ENCODE results near the gene IFFO2. TPM values are rescaled to one million over a fixed set of nuclear protein-coding genes. Genes with fewer than 3 reads are reported as not detected.

Gene IFFO2
- total RNA-seq, 1 donor from 2014 or later: 24.4 TPM

DNA sequence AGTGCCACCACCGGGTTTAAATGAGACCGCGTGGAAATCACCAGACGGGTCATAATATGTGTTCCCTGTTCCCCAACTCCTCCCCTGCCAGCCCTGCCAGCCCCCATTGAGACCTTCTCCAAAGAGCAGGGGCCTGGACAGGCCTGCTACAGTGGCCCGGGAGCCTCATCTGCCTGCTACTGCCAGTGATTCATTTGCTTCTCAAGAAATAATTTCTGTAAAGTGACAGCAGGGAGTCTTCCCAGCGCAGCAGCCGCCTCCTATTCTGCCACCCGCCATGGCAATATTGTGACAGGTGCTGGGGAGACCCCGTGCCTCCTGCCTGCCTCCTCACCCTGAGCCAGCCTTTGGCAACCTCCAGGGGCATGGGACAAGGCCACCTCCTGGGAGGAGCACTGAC lies 8.9 kb downstream of the IFFO2 start:
- no peak for DNase-seq (ENCODE audit: low spot score, unreplicated experiment)
- H3K4me3 Mint-ChIP-seq (ENCODE audit: low read depth): no peak overlapping the region
- no peaks in the 10 kb centered on the region for H3K27me3 Mint-ChIP-seq
- TF ChIP-seq, protein P1, sequence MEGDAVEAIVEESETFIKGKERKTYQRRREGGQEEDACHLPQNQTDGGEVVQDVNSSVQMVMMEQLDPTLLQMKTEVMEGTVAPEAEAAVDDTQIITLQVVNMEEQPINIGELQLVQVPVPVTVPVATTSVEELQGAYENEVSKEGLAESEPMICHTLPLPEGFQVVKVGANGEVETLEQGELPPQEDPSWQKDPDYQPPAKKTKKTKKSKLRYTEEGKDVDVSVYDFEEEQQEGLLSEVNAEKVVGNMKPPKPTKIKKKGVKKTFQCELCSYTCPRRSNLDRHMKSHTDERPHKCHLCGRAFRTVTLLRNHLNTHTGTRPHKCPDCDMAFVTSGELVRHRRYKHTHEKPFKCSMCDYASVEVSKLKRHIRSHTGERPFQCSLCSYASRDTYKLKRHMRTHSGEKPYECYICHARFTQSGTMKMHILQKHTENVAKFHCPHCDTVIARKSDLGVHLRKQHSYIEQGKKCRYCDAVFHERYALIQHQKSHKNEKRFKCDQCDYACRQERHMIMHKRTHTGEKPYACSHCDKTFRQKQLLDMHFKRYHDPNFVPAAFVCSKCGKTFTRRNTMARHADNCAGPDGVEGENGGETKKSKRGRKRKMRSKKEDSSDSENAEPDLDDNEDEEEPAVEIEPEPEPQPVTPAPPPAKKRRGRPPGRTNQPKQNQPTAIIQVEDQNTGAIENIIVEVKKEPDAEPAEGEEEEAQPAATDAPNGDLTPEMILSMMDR (IDR thresholded peaks at IDR 0.05; ENCODE audit: unreplicated experiment): no peak
- H3K4me1 Mint-ChIP-seq (ENCODE audit: low read depth): peaks cover 29% of the 10 kb centered on the region
- no peak overlapping the region for H3K27ac Mint-ChIP-seq
- no peaks in the 10 kb centered on the region for H3K9me3 Mint-ChIP-seq (ENCODE audit: low read depth)
- no peaks in the 10 kb centered on the region for H3K36me3 Mint-ChIP-seq (ENCODE audit: insufficient read depth)

DNA sequence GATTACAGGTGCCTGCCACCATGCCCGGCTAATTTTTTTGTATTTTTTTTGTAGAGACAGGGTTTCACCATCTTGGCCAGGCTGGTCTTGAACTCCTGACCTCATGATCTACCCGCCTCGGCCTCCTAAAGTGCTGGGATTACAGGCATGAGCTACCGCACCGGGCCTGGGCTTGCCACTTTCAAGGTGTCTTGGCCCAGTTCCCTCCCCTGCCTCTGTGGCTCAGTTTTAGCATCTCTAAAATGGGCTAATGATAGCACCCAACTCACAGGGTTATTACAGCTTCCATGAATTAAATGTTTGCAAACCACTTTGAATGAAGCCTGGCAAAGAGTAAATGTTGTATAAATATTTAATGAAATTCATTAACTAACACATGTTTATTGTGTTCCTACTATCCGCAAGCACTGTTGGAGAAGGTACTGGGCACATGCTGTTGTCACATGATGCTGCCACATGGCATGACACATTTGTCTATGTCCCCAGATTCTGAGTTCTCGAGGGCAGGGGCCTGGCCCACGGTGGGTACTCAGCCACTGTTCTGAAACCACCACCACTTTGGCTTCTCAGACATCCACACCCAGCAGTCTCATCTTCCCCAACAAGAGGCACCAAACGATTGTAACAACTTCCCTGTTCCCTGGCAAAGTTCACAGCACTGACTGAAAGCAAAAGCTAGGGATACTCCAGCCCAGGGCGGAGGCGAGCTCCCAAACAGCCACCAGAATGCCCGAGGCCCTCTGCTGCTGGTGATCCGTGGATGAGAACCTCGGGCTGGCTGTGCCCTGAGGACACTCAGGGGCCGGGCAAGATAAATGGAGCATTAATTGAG lies 9.7 kb downstream of the IFFO2 start:
- DNase-seq (ENCODE audit: low spot score, unreplicated experiment): no peak
- Mint-ChIP-seq H3K4me1 (ENCODE audit: low read depth) (peaks cover 30% of the 10 kb centered on the region), H3K36me3 (ENCODE audit: insufficient read depth) (no peaks in the 10 kb centered on the region), H3K27me3 (no peaks in the 10 kb centered on the region), H3K27ac (no peak overlapping the region), H3K9me3 (ENCODE audit: low read depth) (no peaks in the 10 kb centered on the region), H3K4me3 (ENCODE audit: low read depth) (no peak overlapping the region)
- TF ChIP-seq, protein P1 (IDR thresholded peaks at IDR 0.05; ENCODE audit: unreplicated experiment): no peak

DNA sequence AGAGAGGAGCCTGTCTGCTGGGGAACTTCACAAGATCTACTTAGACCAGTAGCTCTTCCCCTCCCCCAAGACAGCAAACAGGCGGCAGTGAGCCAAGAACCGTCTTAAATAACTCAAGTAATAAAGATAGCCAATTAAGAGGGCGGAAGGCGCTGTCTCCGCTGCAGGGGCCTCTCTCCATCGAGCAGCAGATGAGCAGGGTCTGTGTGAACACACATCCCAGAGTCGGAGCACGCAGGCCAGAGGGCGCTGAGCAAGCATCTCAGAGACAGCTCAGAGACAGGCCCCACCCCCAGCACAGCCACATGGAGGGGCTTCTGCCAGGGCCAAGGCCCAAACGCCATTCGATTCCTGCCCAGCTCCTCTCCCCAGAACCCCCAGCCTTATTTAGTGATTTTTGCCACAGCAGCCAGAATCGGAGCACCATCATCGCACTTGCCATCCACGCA lies 11.1 kb downstream of the IFFO2 start:
- H3K27me3 Mint-ChIP-seq: no peaks in the 10 kb centered on the region
- H3K9me3 Mint-ChIP-seq (ENCODE audit: low read depth): no peaks in the 10 kb centered on the region
- TF ChIP-seq, protein P1 (IDR thresholded peaks at IDR 0.05; ENCODE audit: unreplicated experiment): no peak
- H3K4me1 Mint-ChIP-seq (ENCODE audit: low read depth): peaks cover 43% of the 10 kb centered on the region
- H3K36me3 Mint-ChIP-seq (ENCODE audit: insufficient read depth): no peaks in the 10 kb centered on the region
- no peak overlapping the region for H3K4me3 Mint-ChIP-seq (ENCODE audit: low read depth)
- DNase-seq (ENCODE audit: low spot score, unreplicated experiment): no peak
- no peak overlapping the region for H3K27ac Mint-ChIP-seq

DNA sequence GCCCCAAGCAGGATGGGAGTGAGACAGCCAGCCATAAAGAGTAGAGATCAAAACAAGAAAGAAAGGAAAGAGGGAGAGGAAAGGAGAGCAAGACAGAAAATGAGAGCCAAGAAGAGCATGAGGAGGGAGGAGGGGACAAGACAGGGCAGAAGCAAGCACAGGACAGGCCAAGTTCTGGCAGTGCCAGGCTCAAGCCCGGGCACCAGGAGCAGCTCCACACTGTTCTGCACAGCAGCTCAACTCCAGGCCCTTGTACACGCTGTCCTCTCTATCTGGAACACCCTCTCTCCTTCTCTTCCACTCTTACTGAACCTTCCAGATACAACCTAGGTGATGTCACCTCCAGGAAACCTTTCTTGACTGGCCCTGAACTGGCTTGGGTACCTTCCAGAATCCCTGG lies 11.7 kb downstream of the IFFO2 start:
- Mint-ChIP-seq H3K9me3 (ENCODE audit: low read depth) (no peaks in the 10 kb centered on the region), H3K27me3 (no peaks in the 10 kb centered on the region), H3K36me3 (ENCODE audit: insufficient read depth) (no peaks in the 10 kb centered on the region), H3K4me1 (ENCODE audit: low read depth) (peaks cover 41% of the 10 kb centered on the region), H3K27ac (no peak overlapping the region), H3K4me3 (ENCODE audit: low read depth) (no peak overlapping the region)
- no peak for DNase-seq (ENCODE audit: low spot score, unreplicated experiment)
- TF ChIP-seq, protein P1 (IDR thresholded peaks at IDR 0.05; ENCODE audit: unreplicated experiment): no peak

DNA sequence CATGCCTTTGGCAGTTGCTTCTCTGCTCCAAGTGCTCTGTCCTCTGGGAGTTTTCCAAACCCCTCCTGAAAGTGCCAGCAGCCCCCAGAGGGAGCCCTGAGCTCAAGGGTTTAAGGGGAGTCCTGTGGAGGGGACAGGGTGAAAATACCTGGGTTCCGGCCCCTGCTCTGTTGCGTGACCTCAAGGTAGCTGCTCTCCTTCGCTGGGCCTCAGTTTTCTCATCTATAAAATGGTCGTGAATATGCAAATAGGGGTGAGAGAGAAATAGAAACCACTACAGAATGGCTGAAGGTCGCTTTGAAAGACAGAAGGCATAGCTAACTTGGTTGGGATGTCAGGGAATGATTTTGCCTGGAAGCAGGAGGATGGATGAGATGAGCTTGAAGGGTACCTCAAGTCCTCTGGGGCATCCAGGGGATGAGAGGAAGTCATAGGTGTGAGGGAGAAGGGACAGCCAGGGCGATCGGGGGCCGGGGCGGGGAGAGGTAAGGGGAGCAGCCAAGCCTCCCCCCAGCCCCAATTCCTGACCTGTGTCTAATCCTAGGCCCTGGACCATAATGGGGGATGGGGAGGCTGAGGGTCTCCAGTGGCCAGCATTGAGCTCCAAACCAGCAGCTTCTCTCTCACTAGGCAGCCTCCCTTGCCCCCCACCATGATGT lies 12.4 kb downstream of the IFFO2 start:
- Mint-ChIP-seq H3K4me3 (ENCODE audit: low read depth) (no peak overlapping the region), H3K27ac (no peak overlapping the region), H3K36me3 (ENCODE audit: insufficient read depth) (no peaks in the 10 kb centered on the region), H3K27me3 (no peaks in the 10 kb centered on the region), H3K4me1 (ENCODE audit: low read depth) (peaks cover 34% of the 10 kb centered on the region), H3K9me3 (ENCODE audit: low read depth) (no peaks in the 10 kb centered on the region)
- no peak for DNase-seq (ENCODE audit: low spot score, unreplicated experiment)
- TF ChIP-seq, protein P1 (IDR thresholded peaks at IDR 0.05; ENCODE audit: unreplicated experiment): no peak
